ENCODE results near the gene DNAH1. TPM values are rescaled to one million over a fixed set of nuclear protein-coding genes. Genes with fewer than 3 reads are reported as not detected.

DNAH1 gene
- total RNA-seq, 2 donors from 2014 or later: 12.8 to 14.1 TPM

DNA sequence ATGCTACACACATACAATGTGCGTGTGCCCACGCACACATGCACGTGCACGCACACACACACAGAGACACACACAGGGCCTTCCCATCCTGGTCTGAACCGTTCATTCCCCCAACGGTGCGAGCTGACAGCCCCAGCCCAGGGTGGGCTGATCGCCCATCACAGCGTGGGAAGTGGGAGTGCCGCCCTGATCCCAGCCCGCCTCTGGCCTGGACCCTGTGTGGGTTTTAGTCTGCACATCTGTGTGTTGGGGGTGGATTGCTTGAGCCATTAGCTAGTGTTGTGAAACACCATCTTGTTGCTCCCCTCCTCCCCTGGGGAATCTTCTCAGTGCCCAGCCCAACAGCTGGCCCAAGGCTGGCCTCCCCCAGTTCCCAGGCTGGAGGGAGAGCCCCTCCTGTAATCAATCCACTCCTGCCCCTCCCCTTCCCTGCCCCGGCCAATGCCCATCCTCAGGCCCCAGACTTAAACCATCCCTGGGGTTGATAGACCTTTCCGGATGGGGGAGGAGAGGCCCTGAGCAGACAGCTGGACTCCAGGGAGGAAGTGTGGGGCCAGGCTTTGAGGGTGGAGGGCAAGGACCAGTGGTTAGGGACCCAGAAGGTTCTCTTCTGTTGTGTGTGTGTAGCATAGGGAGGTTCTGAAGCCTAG lies 120.5 kb downstream of the DNAH1 start:
- DNase-seq (no peak), ATAC-seq (no peak)
- intact Hi-C loops (cut with DNase I, micrococcal nuclease): no loop called here

DNA sequence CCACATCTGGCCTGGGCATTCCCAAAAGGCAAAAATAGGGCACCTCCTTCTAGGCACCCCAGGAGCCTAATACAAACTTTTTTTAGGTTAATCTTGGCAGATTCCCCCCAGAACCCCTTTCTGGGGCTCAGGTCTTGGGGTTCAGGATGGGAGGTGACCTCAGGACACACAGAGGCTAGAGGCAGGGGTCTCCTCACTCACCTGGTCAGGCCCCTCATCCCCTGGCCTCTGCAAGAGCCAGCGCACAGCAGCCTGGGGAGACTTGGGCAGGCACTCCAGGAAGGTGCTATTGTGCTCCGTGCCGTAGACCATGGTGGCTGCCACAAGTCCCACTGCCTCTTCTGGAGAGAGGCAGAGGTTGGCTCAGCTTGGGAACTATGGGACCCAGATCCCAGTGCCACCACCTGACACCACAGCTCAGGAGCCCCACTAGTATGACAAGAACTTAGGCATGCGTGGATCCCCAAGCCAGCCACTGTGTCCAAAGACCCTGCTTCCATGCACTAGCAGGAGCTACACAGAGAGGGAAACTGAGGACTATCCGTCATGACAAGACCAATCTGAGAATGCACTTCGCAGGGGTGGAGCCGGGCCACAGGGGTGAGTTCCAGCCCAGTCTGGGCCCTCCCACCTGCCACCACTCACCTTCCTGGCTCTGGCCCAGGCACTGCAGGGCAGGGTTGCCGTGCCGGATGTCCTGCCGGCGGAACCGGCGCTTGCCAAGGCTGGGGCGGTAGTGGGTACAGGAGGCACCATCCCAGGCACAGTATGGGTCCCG lies 121.4 kb downstream of the DNAH1 start:
- DNase-seq (peak in 1 of 2 donors; percentile 68), ATAC-seq (peak; percentile 92)
- intact Hi-C loops (cut with DNase I, micrococcal nuclease): no loop called here

DNA sequence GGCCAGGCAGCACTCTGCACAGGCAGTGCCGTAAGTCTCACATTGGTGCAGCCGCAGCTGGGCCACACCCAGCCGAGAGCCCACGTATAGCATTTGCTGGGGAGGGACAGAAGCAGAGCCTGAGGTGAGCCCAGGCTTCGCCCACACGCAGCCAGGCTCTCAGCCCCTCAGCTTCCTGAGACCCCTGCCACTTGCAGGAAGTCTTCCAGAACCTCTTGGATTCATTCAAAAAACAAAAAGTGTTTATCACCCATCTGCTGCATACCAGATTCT lies 121.9 kb downstream of the DNAH1 start:
- ATAC-seq: no peak
- DNase-seq: no peak
- intact Hi-C loops (cut with DNase I, micrococcal nuclease): no loop called here

GRCh38 chr3:52438579-52439425 lies 122.7 kb downstream of the DNAH1 start:
- no peak for DNase-seq
- intact Hi-C loops (cut with DNase I, micrococcal nuclease): no loop called here
- ATAC-seq: no peak

- DNase-seq (no peak), ATAC-seq (no peak)
- intact Hi-C loops (cut with DNase I, micrococcal nuclease): no loop called here
Observed at GRCh38 chr3:52439426-52440248, 123.5 kb downstream of the DNAH1 start.

GRCh38 chr3:52440249-52440551 lies 124.1 kb downstream of the DNAH1 start:
- intact Hi-C loops (cut with DNase I, micrococcal nuclease): no loop called here
- no peak for ATAC-seq
- no peak for DNase-seq

- DNase-seq: no peak
- intact Hi-C loops (cut with DNase I, micrococcal nuclease): no loop called here
- no peak for ATAC-seq
Observed at GRCh38 chr3:52440671-52441070, 124.6 kb downstream of the DNAH1 start.

- intact Hi-C loops (cut with DNase I, micrococcal nuclease): no loop called here
- ATAC-seq (no peak), DNase-seq (no peak)
Observed at GRCh38 chr3:52441091-52441771, 125.1 kb downstream of the DNAH1 start.

- intact Hi-C loops (cut with DNase I, micrococcal nuclease): no loop called here
- DNase-seq (no peak), ATAC-seq (no peak)
Observed at GRCh38 chr3:52441772-52442332, 125.7 kb downstream of the DNAH1 start.

DNA sequence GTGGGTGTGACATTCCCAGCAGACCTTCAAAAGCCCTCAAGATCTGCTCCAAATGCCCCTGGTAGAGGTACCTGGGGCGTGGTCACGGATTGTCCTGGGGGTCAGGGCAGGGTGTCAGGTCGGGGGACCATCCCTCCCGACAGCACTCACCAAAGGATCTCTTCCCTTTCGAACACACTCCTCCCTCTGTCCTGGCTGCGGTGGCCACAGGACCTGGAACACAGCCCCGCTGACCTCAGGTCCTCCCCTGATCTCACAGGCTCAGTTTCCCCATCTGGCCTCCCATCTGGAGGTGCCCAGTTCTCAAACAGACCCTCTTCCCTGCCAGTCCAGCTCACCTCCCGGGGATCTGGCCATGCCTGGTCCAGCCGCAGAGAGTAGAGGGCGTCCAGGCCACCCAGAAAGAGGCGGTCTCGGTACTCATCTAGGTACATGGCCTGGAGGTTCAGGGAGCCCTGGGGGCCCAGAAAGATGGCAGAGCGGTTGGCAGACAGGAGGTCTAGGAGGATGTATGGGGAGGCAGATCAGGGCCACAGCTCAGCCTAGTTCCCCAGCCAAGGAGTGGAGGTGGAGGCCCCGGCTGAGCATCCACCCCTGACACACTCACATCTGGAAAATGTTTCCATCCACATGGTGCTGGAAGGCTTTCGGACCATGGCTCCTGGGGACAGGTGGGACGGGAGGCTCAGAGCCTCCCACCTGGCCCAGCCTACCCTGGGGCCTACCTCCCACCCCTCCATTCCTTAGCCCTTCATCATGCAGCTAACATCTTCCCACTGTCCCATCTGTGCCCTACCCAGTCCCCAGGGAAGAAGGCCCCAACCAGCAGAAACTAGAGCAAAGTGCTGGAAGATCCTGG lies 126.5 kb downstream of the DNAH1 start:
- no peak for DNase-seq
- intact Hi-C loops (cut with DNase I, micrococcal nuclease): no loop called here
- no peak for ATAC-seq

- DNase-seq: no peak
- ATAC-seq: no peak
- intact Hi-C loops (cut with DNase I, micrococcal nuclease): no loop called here
Observed at GRCh38 chr3:52443268-52443610, 127.1 kb downstream of the DNAH1 start.

DNA sequence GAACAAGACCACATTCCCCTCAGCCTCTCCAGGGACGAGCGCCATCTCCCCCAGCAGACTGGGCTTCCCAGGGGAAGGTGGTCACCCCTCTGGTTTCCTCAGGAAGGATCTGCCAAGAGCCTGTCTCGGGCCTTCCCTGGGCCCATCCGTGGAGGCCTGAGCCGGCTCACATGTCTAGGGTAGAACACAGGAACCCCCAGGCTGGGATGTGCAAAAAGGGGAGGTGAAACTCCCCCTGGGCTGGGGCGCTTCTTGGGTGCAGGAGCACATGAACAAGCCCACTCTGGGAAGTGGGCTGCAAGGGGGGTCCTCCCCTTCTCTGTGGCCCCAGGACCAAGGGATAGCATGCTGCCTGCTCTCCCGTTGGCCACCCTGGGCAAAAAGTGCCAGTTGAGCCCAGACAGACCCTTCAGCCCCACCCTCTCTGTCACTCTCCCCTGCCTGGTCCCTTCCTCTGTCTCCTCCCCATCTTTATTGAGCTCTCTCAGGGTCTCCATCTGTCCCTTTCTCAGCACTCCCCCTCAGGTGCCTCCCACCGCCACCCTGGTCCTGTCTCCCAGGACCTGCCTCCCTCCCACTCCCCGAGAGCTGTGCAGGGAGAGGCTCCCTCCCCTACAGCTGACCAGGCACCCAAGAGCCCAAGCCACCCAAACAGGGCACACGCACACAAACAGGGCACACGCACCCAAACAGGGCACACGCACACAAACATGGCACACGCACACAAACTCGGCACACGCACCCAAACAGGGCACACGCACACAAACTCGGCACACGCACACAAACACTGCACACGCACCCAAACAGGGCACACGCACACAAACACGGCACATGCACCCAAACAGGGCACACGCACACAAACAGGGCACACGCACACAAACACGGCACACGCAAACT lies 127.9 kb downstream of the DNAH1 start:
- ATAC-seq (no peak), DNase-seq (no peak)
- intact Hi-C loops (cut with DNase I, micrococcal nuclease): no loop called here

GRCh38 chr3:52444860-52445793 lies 129.0 kb downstream of the DNAH1 start, which contains the start of gene SEMA3G:
SEMA3G (minus strand) TSS chr3:52445103; CDS start chr3:52445027, 76 bp downstream.
- DNase-seq: peak; percentile 81 to 87
- intact Hi-C loops (cut with DNase I, micrococcal nuclease): no loop called here

GRCh38 chr3:52446042-52446441 lies 129.9 kb downstream of the DNAH1 start:
- intact Hi-C loops (cut with DNase I, micrococcal nuclease): no loop called here
- DNase-seq: no peak
- no peak for ATAC-seq

More at GRCh38 chr3:52444860-52445793, 129.0 kb downstream of the DNAH1 start, which contains the start of gene SEMA3G:
- peak; percentile 93 for ATAC-seq
